ENCODE data around the gene PLXDC1. TPM values are rescaled to one million over a fixed set of nuclear protein-coding genes. Genes with fewer than 3 reads are reported as not detected.
"Not testable (repeated sequence)": the region's sequence is repeated elsewhere in the genome, so short reads cannot be mapped to it uniquely, and the experiment has no call there.

Gene PLXDC1
- total RNA-seq, 1 donor from 2014 or later = 21.4 TPM

- intact Hi-C loops (cut with DNase I) = loop anchor here (5.0 kb wide), 1 partner anchor 56 kb away; no protein-coding TSS in a partner anchor
- DNase-seq (ENCODE audit: low spot score) = no peak
These were observed 12.8 kb downstream of the PLXDC1 start for GRCh38 chr17:39138431-39139160.

GRCh38 chr17:39134878-39135277, 16.6 kb downstream of the PLXDC1 start:
- DNase-seq (ENCODE audit: low spot score) = no peak
- intact Hi-C loops (cut with DNase I) = loop anchor here (5.0 kb wide), 1 partner anchor 53 kb away; no protein-coding TSS in a partner anchor

GRCh38 chr17:39132192-39132610, 19.2 kb downstream of the PLXDC1 start:
- DNase-seq (ENCODE audit: low spot score) = no peak
- intact Hi-C loops (cut with DNase I) = no loop called here

GRCh38 chr17:39131616-39132015, 19.8 kb downstream of the PLXDC1 start:
- intact Hi-C loops (cut with DNase I) = no loop called here
- no peak for DNase-seq (ENCODE audit: low spot score)

GRCh38 chr17:39130205-39130604, 21.2 kb downstream of the PLXDC1 start:
- no peak for DNase-seq (ENCODE audit: low spot score)
- intact Hi-C loops (cut with DNase I) = no loop called here

- DNase-seq (ENCODE audit: low spot score); intact Hi-C loops (cut with DNase I): not testable (repeated sequence)
These were observed 21.9 kb downstream of the PLXDC1 start for GRCh38 chr17:39129544-39129943.

- intact Hi-C loops (cut with DNase I) = no loop called here
- no peak for DNase-seq (ENCODE audit: low spot score)
These were observed 25.0 kb downstream of the PLXDC1 start for GRCh38 chr17:39126436-39126835.

- intact Hi-C loops (cut with DNase I) = no loop called here
These were observed 26.1 kb downstream of the PLXDC1 start for GRCh38 chr17:39125143-39125875.

GRCh38 chr17:39123627-39124026, 27.8 kb downstream of the PLXDC1 start:
- intact Hi-C loops (cut with DNase I) = no loop called here

More at GRCh38 chr17:39125143-39125875, 26.1 kb downstream of the PLXDC1 start:
- DNase-seq (ENCODE audit: low spot score) = no peak

GRCh38 chr17:39122991-39123390, 28.4 kb downstream of the PLXDC1 start:
- no peak for DNase-seq (ENCODE audit: low spot score)
- intact Hi-C loops (cut with DNase I) = no loop called here

More at GRCh38 chr17:39123627-39124026, 27.8 kb downstream of the PLXDC1 start:
- no peak for DNase-seq (ENCODE audit: low spot score)

GRCh38 chr17:39121919-39122318, 29.5 kb downstream of the PLXDC1 start:
- intact Hi-C loops (cut with DNase I); DNase-seq (ENCODE audit: low spot score): not testable (repeated sequence)

GRCh38 chr17:39118674-39119419, 32.6 kb downstream of the PLXDC1 start:
- no peak for DNase-seq (ENCODE audit: low spot score)

GRCh38 chr17:39116224-39116623, 35.2 kb downstream of the PLXDC1 start:
- no peak for DNase-seq (ENCODE audit: low spot score)
- intact Hi-C loops (cut with DNase I) = no loop called here

More at GRCh38 chr17:39118674-39119419, 32.6 kb downstream of the PLXDC1 start:
- intact Hi-C loops (cut with DNase I) = no loop called here

- DNase-seq (ENCODE audit: low spot score) = no peak
- intact Hi-C loops (cut with DNase I) = no loop called here
These were observed 36.3 kb downstream of the PLXDC1 start for GRCh38 chr17:39115135-39115534.

GRCh38 chr17:39114723-39115122, 36.7 kb downstream of the PLXDC1 start:
- DNase-seq (ENCODE audit: low spot score) = no peak
- intact Hi-C loops (cut with DNase I) = no loop called here

- no peak for DNase-seq (ENCODE audit: low spot score)
- intact Hi-C loops (cut with DNase I) = no loop called here
These were observed 37.6 kb downstream of the PLXDC1 start for GRCh38 chr17:39113871-39114270.

GRCh38 chr17:39110435-39111136, 40.9 kb downstream of the PLXDC1 start:
- no peak for DNase-seq (ENCODE audit: low spot score)
- intact Hi-C loops (cut with DNase I) = no loop called here

- intact Hi-C loops (cut with DNase I) = no loop called here
- DNase-seq (ENCODE audit: low spot score) = no peak
These were observed 42.7 kb downstream of the PLXDC1 start for GRCh38 chr17:39108461-39109375.
